GM19372 (cell line): ENCODE data around the gene LHPP.

Source experiments
- ATAC-seq: cut with Tn5 transposase; IDR thresholded peaks from one replicate; pipeline ENCODE4 v1.9.1; 2021; ENCODE audit warnings: mild to moderate bottlenecking, low read depth, moderate library complexity; ENCODE audit not compliant: unreplicated experiment

The LHPP gene

DNA sequence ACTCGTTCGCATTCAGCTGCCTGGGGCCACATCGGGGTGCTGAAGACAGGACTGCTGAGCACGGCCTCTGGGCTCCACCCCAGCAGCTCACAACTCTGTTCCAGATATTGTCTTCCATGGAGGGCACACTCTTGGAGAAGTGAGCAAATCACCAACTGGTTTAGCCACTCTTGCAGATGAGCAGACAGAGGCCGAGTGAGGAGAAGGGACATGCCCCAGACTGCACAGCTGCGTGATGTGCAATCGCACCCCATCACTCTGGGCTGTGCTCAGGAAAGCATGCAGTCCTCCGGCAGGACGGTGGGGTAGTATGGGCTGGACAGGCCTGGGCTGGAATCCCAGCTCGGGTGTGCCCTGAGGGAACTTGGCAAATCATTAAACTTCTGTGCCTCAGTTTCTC, 170.9 kb downstream of the LHPP start:
- no peak for ATAC-seq

GRCh38 chr10:124636271-124636995, 174.8 kb downstream of the LHPP start:
- no peak for ATAC-seq

DNA sequence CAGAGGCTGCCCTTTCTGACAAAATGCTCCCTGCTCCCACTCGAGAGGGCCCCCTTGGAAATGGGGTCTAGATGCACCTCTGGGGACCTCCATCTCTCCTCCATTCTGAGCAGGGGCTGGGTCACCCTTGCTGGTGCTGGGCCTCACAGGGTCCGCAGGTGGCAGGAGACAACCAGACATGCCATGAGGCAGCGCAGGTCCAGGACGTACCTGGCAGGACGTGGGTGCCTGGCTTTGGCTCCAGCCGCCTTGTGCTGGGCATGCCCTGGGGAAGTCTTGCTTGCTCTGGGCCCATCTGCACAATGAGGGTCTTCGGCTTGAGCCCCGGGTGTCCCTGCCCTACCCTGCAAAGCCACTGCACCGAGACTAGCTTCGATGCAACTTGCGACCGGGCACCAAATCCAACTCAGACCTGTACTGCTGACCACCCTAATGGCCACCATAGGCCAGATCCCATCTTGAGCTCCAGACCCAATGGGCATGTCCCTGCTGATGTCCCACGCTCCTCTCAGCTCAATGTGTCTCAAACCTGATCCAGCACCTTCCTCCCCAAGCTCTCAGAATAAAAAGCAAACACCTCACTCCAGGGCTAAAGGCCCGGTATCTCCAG, 175.6 kb downstream of the LHPP start:
- ATAC-seq: no peak

DNA sequence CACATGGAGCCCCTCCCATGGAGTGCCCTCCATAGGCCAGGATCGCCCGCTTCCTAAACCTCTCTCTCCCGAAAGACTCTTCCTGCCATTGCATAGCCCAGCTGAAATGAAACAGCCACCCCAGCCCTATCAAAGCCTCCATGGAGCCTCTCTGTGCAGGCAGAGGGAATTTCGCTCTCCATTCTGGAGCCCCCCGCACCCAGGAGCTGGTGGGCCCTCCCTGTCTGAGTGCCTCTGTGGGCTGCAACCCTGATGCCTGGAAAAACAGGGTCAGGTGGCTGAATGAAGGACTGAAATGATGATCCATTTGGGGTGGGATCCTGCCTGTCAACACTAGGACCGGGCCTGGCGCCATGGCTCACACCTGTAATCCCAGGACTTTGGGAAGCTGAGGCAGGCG, 176.1 kb downstream of the LHPP start:
- no peak for ATAC-seq

- no peak for ATAC-seq
These were observed 177.6 kb downstream of the LHPP start for GRCh38 chr10:124639206-124639605.

DNA sequence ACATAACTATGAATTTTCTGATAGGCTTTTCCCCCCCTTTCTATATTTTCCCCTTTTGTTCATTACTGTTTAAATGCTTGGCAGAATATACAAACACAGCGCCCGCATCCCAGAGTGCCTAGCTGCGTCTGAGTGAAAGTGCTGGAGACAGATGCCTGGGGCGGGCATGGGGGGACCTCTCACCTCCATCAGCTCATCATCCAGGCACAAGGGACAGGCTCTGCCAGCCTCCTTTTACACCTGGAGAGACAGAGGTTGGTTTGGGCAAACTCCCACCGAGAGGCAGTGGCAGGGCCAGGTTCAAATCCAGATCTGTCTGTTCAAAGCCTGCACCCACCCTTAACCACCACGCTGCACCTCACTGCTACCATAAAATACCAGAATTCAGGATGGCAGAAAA, 178.0 kb downstream of the LHPP start:
- no peak for ATAC-seq

DNA sequence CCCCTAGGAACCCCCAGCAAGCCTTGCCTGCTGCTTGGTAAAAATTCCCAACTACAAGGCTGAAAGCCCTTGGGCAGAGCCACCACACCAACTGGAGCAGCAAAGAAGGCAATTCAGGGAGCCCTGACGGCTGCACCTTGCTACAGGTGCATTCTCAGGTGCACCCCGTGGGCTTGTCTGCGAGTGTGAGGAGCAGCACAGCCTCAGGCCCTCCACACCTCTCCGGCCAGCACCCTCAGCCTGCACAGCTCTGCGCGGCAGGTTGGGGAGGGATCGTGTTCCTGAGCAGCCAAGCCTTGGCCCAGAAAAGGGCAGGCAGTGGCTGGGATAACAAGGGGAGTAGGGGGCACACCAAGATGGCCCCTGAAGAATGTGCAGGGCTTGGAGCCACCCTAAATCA, 178.4 kb downstream of the LHPP start:
- no peak for ATAC-seq

DNA sequence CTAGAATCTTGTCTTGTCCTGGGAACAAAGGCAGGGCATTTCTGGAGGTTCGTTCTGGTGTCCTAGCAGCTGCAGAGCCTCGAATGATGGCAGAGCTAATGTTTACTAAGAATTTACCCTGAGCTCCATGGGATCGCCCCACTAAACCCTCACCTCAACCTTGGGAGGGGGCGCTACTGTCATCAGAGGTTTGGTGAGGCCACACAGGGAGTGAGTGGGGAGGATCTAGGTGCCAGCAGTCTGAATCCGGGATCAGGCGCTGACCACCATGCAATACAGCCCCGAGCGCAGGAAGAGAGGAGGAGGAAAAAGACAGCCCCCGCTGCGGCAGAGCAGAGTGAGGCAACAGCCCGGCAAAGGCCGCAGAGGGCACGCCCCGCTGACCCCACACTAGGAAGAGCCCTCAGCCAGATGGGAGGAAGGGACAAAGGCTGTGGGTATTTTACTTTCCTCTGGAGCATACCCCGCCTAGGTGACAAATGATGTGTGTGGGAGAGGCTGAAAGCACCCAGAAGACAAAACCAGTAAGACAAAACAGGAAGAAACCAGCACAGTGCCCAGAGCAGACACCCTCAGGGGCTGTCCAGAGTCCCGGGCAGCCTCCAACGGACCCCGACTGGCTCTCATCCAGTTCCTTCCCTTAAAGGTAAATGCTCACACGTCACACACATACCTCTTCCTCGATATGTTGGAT, 179.1 kb downstream of the LHPP start:
- ATAC-seq: no peak

DNA sequence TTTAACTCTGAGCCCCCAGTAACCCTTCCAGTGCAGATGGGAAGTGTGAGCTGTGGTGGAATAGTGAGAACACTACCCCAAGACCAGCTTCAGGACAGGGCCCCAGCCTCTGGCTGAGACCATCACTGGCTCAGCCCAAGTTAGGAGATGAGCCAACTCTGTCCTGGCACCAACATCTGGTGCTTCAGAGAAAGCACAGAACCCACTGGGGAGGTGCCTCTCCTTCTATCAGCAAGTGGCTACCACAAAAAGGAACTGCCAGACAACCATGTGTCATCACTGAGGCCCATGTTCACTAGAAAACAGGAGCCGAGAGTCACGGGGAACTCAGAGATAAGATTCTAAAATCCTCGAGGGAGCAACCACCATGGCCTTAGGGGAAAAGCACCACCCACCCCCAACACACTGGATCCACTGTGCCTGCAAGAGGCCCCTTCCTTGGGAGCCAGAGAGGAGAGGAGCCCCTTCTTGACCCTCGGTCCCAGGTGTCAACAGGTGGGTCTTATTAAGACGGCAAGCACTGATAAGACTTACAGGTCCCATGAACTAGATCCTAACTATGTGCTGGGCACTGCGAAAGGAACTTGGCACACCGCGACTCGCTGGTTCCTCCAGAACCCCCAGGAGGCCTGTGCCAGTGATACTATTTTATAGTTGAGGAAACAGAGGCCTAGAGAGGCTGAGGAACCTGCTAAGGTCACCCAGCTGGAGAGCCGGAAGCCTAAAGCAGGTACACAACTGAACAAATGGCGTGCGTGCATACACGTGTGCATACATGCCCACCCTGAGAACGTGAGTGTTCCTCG, 179.9 kb downstream of the LHPP start:
- ATAC-seq: no peak

- ATAC-seq: no peak
These were observed 180.6 kb downstream of the LHPP start for GRCh38 chr10:124642088-124642710.

DNA sequence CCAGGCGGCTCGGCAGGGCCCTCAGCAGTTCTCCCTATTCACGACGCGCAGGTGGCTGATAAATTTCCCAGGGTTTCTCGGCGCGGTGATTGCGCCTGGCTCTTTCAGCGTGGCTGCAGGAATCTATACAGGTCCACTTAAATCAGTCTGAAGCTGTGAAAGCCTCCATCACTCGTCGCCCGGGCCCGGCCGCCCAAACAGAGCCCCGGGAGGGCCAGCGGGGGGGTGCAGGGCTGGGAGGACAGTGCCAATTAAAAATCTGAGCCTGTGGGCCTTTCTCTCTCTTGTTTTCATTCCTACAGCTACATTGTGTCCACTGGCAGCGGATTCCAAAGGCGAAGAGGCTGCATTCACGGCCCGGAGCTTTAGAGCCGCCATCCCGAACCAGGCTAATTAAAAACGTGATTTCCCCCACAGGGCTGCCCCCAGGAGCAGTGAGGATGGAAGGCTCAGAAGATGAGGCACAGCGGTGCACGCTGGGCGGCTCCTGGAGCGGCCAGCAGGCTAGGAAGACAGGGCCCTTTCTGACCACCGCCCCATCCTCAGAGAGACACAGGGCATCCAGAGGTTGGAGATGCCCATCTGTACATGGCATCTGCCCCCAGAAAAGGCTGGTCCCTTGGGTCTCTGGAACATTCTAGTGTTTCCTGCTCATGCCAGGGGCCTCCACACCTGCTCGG, 181.8 kb downstream of the LHPP start:
- ATAC-seq: no peak

GRCh38 chr10:124644236-124644635, 182.6 kb downstream of the LHPP start:
- no peak for ATAC-seq

DNA sequence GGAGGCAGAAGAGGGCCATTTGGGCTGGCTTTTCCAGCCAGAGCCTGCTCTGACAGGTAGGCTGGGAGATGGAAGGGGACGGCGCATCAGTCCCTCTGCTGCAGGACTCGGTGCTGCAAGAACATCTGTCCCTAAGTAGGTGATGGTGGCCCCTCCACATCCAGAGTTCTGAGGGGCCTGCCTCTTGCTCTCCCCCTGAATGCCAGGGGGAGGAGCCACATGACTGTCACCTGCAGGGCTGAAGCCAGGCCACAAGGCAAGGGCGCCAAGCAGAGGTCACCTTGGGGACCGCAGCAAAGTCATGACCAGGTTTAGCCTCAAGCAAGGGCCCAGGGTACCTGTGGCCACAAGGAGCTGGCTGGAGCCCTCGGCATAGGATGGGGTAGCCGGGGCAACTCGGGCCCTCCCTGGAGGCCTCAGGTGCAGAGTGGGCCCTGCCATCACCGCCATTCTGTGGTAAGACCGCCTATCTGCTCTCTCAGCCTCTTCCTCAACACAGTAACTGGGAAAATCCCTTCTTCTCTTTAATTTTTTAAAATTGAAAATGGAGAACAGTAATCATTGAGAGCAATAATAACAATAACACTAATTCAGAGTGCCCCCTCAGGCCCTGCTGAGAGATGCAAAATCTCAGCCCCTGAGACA, 183.3 kb downstream of the LHPP start:
- no peak for ATAC-seq

DNA sequence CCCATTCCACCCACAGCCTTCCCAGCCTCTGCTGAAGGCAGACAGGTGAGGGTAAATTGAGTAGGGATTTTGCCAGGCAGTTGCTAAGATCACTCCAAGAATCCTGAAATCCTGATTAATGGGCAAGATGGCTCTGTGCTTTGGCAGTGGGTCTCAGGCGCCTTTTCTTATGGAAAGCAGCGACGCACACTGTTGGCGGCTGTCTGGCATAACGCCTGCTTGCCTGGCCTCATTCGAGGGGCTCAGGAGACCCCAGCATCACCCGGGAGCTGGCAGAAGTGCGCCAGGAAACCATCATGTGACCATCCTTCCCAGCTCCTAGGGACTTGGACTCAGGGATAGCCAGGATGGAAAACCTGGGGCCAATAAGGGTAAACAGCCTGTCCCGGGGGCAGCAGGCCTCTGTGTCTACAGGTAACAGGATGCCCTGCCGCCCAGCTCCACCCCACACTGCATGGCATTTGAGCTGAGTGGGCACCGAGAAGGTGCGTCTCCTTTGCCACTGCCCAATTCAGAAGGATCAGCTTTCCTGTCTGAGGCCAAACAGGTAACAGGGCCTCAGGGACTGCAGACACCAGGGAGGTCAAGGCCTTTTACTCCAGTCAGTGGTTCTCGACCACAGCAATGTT, 184.0 kb downstream of the LHPP start:
- no peak for ATAC-seq

DNA sequence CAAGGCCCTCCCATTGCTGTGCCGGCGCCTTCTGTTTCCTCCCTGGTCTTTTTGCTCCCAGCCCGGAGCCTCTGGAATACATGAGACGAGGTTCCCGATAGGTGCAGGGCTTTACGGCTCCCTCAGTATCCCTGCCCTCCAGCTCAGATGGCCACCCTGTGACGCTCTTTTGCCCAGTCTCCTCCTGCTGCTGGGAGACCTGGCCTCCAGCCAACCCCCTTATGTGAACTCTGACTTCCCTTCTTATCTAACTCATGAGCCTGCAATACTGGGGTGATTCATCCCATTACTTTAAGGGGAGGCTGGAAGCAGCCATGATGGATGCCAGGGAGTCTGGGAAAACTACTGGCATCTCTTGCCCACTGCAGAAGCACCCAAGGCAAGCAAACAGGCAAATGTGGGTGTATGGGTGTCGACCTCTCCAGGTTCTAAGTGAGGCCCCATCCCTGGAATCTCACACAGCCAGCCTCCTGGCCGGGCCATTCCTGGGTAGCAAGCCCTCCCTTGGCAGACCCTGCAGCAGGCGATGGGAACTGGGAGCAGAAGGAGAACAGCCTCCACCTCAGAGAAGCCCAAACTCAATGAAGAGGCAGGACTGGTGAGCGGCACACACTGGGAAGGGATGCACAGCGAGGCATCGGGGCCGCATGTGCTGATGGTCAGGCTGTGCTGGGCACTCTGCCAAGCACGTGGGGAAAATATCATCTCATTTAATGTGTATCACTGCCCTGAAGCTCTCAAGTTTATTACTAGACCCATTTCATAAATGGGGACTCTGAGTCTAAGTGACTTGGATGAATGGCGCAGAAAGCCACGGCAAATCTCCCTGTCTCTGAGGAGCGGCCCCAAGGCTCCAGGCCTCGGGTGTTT, 185.1 kb downstream of the LHPP start:
- no peak for ATAC-seq

DNA sequence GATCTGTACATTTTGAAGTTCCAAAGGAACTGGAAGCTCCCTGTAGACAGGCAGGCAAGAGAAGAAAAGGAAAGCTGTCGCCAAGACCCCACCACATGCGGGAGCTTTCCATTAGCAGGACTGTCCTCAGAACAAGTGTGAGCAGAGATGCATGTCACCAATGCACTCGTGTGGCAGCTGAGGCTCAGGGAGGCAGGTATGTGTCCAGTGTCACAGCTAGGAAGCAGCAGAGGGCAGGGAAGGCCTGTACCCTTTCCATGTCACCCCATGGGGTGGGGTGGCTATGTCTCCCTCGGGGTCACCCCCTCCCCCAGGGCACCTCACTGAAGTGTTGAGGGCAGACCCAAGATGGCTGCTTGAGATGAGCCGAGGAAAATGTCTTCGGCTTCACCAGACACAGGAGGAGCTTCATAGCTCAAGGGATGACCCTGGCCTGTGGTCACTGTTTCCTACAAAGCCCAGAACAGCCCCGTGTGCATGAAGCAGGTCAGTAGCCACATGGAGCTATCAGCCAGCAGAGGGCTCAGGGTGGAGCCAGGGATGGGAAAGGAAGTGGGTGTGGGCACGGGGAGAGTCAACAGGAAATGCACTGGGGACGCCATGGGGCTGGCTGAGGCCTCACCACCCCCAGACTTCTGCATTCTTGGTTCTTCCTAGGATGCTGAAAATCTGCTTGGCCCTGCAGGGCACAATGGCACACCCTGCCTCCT, 186.0 kb downstream of the LHPP start:
- ATAC-seq: peak; percentile 61

GRCh38 chr10:124648131-124648475, 186.5 kb downstream of the LHPP start:
- ATAC-seq: no peak

DNA sequence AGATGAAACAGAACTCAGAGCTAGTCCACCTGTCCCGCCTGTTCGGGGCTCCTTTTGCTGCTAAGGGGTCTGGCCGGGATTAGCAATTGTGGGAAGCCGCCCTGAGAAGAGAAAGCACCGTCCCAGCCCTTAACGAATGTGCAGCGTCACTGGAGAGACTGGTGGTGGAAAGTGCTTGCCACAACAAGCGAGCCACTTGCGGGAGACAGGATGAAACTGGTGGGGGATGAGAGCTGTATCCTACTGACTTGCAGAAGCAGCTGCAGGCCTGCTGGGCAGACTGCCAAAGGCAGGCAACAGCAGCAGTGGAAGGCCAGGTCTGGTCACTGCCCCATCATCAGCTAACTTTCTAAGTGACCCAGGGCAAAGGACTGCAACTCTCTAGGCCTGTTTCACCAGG, 187.1 kb downstream of the LHPP start:
- no peak for ATAC-seq
